Peyer's patch (tissue), 4 donors: ENCODE results near the gene WIPF1.

Experiments
- POLR2A ChIP-seq, 2 donors: fragments of 450-650 bp; IDR thresholded peaks; one replicate each; pipeline ENCODE4 v1.5.1; 2017; ENCODE audit warnings: antibody characterized with exemption in 2 of 2, mild to moderate bottlenecking in 2 of 2, moderate library complexity in 2 of 2
- TF ChIP-seq, protein P1 (sequence below), 6 experiments: fragments of 450-650 bp in 4 of 6; fragments of 200-600 bp in 2 of 6; sonication (generic) in 1 of 6; IDR thresholded peaks; one replicate each; pipeline ENCODE4 v1.5.1; 2017 to 2019; ENCODE audit warnings: antibody characterized with exemption in 6 of 6, mild to moderate bottlenecking in 3 of 6, moderate library complexity in 1 of 6

GRCh38 chr2:174586418-174587295 lies 10.9 kb downstream of the WIPF1 start:
- TF ChIP-seq, protein P1, sequence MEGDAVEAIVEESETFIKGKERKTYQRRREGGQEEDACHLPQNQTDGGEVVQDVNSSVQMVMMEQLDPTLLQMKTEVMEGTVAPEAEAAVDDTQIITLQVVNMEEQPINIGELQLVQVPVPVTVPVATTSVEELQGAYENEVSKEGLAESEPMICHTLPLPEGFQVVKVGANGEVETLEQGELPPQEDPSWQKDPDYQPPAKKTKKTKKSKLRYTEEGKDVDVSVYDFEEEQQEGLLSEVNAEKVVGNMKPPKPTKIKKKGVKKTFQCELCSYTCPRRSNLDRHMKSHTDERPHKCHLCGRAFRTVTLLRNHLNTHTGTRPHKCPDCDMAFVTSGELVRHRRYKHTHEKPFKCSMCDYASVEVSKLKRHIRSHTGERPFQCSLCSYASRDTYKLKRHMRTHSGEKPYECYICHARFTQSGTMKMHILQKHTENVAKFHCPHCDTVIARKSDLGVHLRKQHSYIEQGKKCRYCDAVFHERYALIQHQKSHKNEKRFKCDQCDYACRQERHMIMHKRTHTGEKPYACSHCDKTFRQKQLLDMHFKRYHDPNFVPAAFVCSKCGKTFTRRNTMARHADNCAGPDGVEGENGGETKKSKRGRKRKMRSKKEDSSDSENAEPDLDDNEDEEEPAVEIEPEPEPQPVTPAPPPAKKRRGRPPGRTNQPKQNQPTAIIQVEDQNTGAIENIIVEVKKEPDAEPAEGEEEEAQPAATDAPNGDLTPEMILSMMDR (IDR thresholded peaks at IDR 0.05), result no peak
- TF ChIP-seq POLR2A (IDR thresholded peaks at IDR 0.05), result no peak
